K562 (cell line): ENCODE results near the gene HDAC6. TPM values are rescaled to one million over a fixed set of nuclear protein-coding genes. Genes with fewer than 3 reads are reported as not detected.

ENCODE experiments used
- CREBBP ChIP-seq: IDR thresholded peaks from one replicate; pipeline ENCODE4 v1.6.1; 2012; ENCODE audit warnings: low read depth, mild to moderate bottlenecking, control low read depth, inconsistent platforms, low read length
- ELF2 ChIP-seq: fragments of 250-450 bp; sonication (Bioruptor Pico); IDR thresholded peaks from 2 replicates; pipeline ENCODE4 v1.5.0; 2021; ENCODE audit warnings: mild to moderate bottlenecking
- MYC ChIP-seq, 2 experiments: fragments of 250-450 bp in 1 of 2; sonication (Bioruptor Pico) in 1 of 2; IDR thresholded peaks; 2 replicates each; pipeline versions ENCODE4 v1.5.1 to v1.6.1; 2012 to 2021; ENCODE audit warnings: low read depth in 2 of 2, borderline replicate concordance in 1 of 2, improper control_type of control experiment in 1 of 2, low read length in 1 of 2, mild to moderate bottlenecking in 1 of 2, moderate library complexity in 1 of 2
- NFIX ChIP-seq: fragments of 250-450 bp; sonication (Bioruptor Pico); IDR thresholded peaks from 2 replicates; pipeline ENCODE4 v1.4.0; 2020; ENCODE audit warnings: low read depth, mild to moderate bottlenecking, moderate library complexity
- POLR3A ChIP-seq: IDR thresholded peaks from 2 replicates; pipeline ENCODE4 v1.6.1; 2011; ENCODE audit warnings: borderline replicate concordance, mild to moderate bottlenecking, moderate library complexity; ENCODE audit not compliant: insufficient read length, insufficient read depth; ENCODE audit errors: extremely low read depth
- SETDB1 ChIP-seq: IDR thresholded peaks from one replicate; pipeline ENCODE4 v1.6.1; 2012; ENCODE audit warnings: low read length, control low read depth, inconsistent platforms
- SRSF9 ChIP-seq: fragments of 200-400 bp; formaldehyde crosslinking; IDR thresholded peaks from 2 replicates; pipeline ENCODE4 v1.6.1; 2017; ENCODE audit warnings: low read depth, low read length, borderline replicate concordance
- polyA plus RNA-seq, 8 experiments: library from polyadenylated mRNA; depleted of rRNA in 4 of 8; stranded (reverse) in 5 of 8; unstranded in 3 of 8; fragments of >200 nt; fragmentation: Nextera tagmentation in 2 of 8; fragmentation: Illumina TruSeq in 1 of 8; extraction: Ambion mirVana in 2 of 8; extraction: Trizol in 1 of 8; gene quantifications; 2 replicates each; pipeline versions ENCODE4 v1.2.1 to v1.2.3, GENCODE V29; 2011 to 2014; ENCODE audit warnings: inconsistent platforms in 1 of 8, missing spikeins in 1 of 8
- total RNA-seq, 7 experiments: library from RNA; depleted of rRNA in 6 of 7; stranded (reverse); fragments of >200 nt in 6 of 7; fragmentation: Illumina TruSeq in 2 of 7; extraction: Trizol in 2 of 7; gene quantifications; 2 replicates each; pipeline versions ENCODE4 v1.2.1 to v1.2.3, GENCODE V29; 2011 to 2021; ENCODE audit warnings: low replicate concordance in 1 of 7
- TF ChIP-seq, protein P1 (sequence below), 2 experiments: fragments of 450-650 bp in 1 of 2; sonication (generic) in 1 of 2; formaldehyde crosslinking in 1 of 2; IDR thresholded peaks; 2 replicates each; pipeline versions ENCODE4 v1.7.1 to v1.9.0; 2016 to 2022; ENCODE audit warnings: inconsistent platforms in 1 of 2, mild to moderate bottlenecking in 1 of 2, missing genetic modification reagents in 1 of 2
- TF ChIP-seq, protein P2 (sequence below), 2 experiments: fragments of 450-650 bp; IDR thresholded peaks; 2 replicates each; pipeline ENCODE4 v1.6.1; 2018; ENCODE audit warnings: mild to moderate bottlenecking in 2 of 2, low read depth in 1 of 2; ENCODE audit not compliant: partially characterized antibody in 2 of 2
- TF ChIP-seq, protein P3 (sequence below): fragments of 450-650 bp; IDR thresholded peaks from 2 replicates; pipeline ENCODE4 v1.7.1; 2018; ENCODE audit warnings: mild to moderate bottlenecking, low read depth; ENCODE audit not compliant: partially characterized antibody

HDAC6 gene
- total and polyA plus RNA-seq, 9 of the 15 experiments (the other 6 are each of a cell fraction or from before 2014, with no cell fraction given), result 29.9 to 101 (median 71.2) TPM

DNA sequence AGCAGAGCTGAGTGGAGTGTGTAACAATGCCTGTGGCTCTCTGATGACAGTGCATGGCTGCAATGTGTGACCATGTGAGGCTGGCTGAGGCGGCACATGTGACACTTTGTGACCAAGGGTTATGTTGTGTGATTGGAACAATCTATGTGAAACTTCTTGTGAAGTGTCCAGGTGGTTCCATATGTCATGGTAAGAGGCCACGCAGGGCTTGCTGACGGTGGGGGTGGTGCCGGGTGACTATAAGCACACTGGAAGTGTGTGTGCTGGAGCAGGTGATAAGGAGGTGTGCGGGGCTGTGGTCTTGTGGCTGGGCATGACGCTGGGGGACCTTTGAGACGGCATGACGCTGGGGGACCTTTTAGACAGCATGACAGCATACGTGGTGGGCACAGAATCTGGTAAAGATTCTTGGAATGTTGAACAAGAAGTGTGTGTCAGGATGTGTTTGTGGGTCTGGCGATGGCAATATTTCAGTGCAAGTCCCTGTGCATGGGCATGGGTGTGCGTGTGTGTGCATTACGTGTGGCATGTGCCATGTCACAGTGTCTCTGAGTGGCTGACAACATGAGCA lies 7.4 kb upstream of the HDAC6 start (continued):
- TF ChIP-seq, protein P1, sequence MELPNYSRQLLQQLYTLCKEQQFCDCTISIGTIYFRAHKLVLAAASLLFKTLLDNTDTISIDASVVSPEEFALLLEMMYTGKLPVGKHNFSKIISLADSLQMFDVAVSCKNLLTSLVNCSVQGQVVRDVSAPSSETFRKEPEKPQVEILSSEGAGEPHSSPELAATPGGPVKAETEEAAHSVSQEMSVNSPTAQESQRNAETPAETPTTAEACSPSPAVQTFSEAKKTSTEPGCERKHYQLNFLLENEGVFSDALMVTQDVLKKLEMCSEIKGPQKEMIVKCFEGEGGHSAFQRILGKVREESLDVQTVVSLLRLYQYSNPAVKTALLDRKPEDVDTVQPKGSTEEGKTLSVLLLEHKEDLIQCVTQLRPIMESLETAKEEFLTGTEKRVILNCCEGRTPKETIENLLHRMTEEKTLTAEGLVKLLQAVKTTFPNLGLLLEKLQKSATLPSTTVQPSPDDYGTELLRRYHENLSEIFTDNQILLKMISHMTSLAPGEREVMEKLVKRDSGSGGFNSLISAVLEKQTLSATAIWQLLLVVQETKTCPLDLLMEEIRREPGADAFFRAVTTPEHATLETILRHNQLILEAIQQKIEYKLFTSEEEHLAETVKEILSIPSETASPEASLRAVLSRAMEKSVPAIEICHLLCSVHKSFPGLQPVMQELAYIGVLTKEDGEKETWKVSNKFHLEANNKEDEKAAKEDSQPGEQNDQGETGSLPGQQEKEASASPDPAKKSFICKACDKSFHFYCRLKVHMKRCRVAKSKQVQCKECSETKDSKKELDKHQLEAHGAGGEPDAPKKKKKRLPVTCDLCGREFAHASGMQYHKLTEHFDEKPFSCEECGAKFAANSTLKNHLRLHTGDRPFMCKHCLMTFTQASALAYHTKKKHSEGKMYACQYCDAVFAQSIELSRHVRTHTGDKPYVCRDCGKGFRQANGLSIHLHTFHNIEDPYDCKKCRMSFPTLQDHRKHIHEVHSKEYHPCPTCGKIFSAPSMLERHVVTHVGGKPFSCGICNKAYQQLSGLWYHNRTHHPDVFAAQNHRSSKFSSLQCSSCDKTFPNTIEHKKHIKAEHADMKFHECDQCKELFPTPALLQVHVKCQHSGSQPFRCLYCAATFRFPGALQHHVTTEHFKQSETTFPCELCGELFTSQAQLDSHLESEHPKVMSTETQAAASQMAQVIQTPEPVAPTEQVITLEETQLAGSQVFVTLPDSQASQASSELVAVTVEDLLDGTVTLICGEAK (IDR thresholded peaks at IDR 0.05), result no peak
- TF ChIP-seq, protein P1 (CRISPR knock-in tag; IDR thresholded peaks at IDR 0.05), result no peak
- TF ChIP-seq SETDB1 (no peak), CREBBP (no peak), NFIX (CRISPR knock-in tag) (no peak), MYC (IDR thresholded peaks at IDR 0.05; ENCODE audit: low read depth, low read length) (peak; percentile 27), MYC (CRISPR knock-in tag; IDR thresholded peaks at IDR 0.05; ENCODE audit: borderline replicate concordance, low read depth) (no peak), POLR3A (no peak), SRSF9 (no peak), ELF2 (CRISPR knock-in tag) (no peak)
- TF ChIP-seq, protein P2, sequence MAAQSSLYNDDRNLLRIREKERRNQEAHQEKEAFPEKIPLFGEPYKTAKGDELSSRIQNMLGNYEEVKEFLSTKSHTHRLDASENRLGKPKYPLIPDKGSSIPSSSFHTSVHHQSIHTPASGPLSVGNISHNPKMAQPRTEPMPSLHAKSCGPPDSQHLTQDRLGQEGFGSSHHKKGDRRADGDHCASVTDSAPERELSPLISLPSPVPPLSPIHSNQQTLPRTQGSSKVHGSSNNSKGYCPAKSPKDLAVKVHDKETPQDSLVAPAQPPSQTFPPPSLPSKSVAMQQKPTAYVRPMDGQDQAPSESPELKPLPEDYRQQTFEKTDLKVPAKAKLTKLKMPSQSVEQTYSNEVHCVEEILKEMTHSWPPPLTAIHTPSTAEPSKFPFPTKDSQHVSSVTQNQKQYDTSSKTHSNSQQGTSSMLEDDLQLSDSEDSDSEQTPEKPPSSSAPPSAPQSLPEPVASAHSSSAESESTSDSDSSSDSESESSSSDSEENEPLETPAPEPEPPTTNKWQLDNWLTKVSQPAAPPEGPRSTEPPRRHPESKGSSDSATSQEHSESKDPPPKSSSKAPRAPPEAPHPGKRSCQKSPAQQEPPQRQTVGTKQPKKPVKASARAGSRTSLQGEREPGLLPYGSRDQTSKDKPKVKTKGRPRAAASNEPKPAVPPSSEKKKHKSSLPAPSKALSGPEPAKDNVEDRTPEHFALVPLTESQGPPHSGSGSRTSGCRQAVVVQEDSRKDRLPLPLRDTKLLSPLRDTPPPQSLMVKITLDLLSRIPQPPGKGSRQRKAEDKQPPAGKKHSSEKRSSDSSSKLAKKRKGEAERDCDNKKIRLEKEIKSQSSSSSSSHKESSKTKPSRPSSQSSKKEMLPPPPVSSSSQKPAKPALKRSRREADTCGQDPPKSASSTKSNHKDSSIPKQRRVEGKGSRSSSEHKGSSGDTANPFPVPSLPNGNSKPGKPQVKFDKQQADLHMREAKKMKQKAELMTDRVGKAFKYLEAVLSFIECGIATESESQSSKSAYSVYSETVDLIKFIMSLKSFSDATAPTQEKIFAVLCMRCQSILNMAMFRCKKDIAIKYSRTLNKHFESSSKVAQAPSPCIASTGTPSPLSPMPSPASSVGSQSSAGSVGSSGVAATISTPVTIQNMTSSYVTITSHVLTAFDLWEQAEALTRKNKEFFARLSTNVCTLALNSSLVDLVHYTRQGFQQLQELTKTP (IDR thresholded peaks at IDR 0.05; ENCODE audit: low read depth in 1 of 2, partially characterized antibody in 2 of 2), result no peak
- TF ChIP-seq, protein P3, sequence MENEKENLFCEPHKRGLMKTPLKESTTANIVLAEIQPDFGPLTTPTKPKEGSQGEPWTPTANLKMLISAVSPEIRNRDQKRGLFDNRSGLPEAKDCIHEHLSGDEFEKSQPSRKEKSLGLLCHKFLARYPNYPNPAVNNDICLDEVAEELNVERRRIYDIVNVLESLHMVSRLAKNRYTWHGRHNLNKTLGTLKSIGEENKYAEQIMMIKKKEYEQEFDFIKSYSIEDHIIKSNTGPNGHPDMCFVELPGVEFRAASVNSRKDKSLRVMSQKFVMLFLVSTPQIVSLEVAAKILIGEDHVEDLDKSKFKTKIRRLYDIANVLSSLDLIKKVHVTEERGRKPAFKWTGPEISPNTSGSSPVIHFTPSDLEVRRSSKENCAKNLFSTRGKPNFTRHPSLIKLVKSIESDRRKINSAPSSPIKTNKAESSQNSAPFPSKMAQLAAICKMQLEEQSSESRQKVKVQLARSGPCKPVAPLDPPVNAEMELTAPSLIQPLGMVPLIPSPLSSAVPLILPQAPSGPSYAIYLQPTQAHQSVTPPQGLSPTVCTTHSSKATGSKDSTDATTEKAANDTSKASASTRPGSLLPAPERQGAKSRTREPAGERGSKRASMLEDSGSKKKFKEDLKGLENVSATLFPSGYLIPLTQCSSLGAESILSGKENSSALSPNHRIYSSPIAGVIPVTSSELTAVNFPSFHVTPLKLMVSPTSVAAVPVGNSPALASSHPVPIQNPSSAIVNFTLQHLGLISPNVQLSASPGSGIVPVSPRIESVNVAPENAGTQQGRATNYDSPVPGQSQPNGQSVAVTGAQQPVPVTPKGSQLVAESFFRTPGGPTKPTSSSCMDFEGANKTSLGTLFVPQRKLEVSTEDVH, result peak; percentile 15
